ENCODE measurements around the gene COLGALT1. TPM values are rescaled to one million over a fixed set of nuclear protein-coding genes. Genes with fewer than 3 reads are reported as not detected.
A peak's percentile ranks its signal among the peaks of the same experiment; 100 is the strongest.
"Not testable (repeated sequence)": the region's sequence is repeated elsewhere in the genome, so short reads cannot be mapped to it uniquely, and the experiment has no call there.

The COLGALT1 gene
- polyA plus RNA-seq, 1 donor from 2014 or later = 11.5 TPM

DNA sequence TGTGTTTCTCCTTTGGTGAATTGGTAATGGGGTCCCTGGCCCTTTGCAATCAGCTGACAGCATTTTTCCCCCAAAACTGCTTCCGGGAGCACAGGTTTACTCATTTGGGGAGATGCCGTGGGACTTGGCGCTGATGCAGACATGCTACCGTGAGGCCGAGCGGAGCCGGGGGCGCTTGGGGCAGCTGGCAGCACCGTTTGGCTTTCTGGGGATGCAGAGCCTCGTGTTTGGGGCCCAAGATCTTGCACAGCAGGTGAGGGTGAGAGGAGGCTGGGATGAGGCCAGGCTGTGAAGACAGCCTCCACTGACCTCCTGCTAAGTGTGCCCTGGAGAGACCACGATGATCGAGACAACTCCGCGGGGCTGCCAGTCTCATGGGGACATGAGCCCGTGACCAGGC is 13.4 kb upstream of the COLGALT1 start:
- Mint-ChIP-seq H3K4me3 (peak overlapping the region in 1 of 4 donors; percentile 15), H3K27me3 (no peaks in the 10 kb centered on the region), H3K9me3 (no peaks in the 10 kb centered on the region), H3K27ac (no peak overlapping the region), H3K4me1 (peaks cover 19 to 22% (median 21%) of the 10 kb centered on the region in 3 donors), H3K36me3 (peaks cover 5% of the 10 kb centered on the region)

DNA sequence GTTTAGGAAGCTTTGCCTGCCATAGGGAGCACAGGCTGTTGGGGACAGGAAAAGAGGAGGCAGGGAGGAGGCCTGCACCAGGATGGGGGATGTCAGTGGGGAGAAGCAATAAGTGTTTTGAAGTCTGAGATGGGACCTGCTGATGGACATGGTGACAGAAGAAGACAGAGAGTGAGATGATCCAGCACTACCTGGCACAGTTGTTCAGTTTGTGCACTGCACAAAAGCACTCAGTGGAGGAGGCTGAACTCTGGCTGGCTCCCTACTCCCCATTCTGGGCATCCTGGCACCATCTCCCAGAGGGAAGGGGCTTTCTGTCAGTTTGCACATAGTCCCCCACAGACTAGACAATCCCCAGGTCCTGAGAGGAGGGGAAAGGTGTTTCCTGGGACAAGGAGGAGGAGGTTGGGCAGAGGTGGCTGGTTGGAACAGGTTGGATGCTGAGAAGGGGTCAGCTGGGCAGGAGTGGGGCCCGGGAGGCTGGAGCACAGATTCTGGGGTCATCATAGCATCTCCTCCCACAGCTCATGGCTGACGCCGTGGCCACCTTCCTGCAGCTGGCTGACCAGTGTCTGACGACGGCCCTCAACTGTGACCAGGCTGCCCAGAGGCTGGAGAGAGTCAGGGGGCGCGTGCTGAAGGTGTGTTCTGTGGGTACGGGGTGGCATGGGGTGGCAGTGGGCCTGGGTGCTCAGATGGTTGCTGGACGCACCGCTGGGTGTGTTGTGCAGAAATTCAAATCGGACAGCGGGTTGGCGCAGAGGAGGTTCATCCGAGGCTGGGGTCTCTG is 12.5 kb upstream of the COLGALT1 start:
- Mint-ChIP-seq H3K36me3 (peaks cover 5% of the 10 kb centered on the region), H3K4me1 (peaks cover 19% of the 10 kb centered on the region in 3 donors), H3K4me3 (peak overlapping the region in 1 of 4 donors; percentile 28), H3K27ac (peak overlapping the region in 2 of 3 donors; percentile 32 to 53), H3K9me3 (no peaks in the 10 kb centered on the region), H3K27me3 (no peaks in the 10 kb centered on the region)

GRCh38 chr19:17543986-17544385 is 11.5 kb upstream of the COLGALT1 start:
- Mint-ChIP-seq H3K36me3 (peaks cover 5% of the 10 kb centered on the region), H3K27me3 (no peaks in the 10 kb centered on the region), H3K9me3 (no peaks in the 10 kb centered on the region), H3K27ac (peak overlapping the region in 1 of 3 donors; percentile 64), H3K4me3 (no peak overlapping the region), H3K4me1 (peaks cover 11 to 15% (median 12%) of the 10 kb centered on the region in 3 donors)

DNA sequence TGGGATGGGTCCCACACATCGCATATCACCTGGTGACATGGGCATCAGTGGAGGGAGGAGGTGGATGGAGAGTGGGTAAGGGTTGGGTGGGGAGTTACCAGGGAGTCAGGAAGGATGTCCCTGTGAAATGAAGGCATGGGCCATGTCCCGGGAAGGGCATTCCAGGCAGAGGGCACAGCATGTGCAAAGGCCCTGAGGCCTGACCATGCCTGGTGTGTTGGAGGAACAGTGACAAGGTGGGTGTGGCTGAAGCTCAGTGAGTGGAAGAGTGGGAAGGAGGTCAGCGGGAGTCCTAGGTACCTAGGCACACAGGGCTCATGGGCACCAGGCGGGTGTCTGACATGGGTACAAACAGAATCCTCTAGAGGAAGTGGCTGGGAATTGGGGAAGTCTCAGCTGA is 11.0 kb upstream of the COLGALT1 start:
- Mint-ChIP-seq H3K27ac (peak overlapping the region in 2 of 3 donors; percentile 39 to 64), H3K36me3 (peaks cover 6% of the 10 kb centered on the region), H3K9me3 (no peaks in the 10 kb centered on the region), H3K27me3 (no peaks in the 10 kb centered on the region), H3K4me3 (no peak overlapping the region), H3K4me1 (peaks cover 11 to 16% (median 11%) of the 10 kb centered on the region in 3 donors)

GRCh38 chr19:17548145-17548544 is 7.3 kb upstream of the COLGALT1 start:
- H3K9me3 Mint-ChIP-seq = no peaks in the 10 kb centered on the region
- peaks cover 7% of the 10 kb centered on the region for H3K36me3 Mint-ChIP-seq
- H3K27me3 Mint-ChIP-seq = no peaks in the 10 kb centered on the region
- H3K27ac Mint-ChIP-seq = peak overlapping the region; percentile 25 to 45 (median 42)
- peaks cover 3 to 9% (median 6%) of the 10 kb centered on the region in 3 donors for H3K4me1 Mint-ChIP-seq
- peak overlapping the region in 1 of 4 donors; percentile 9 for H3K4me3 Mint-ChIP-seq

- Mint-ChIP-seq H3K4me1 (peaks cover under 1 to 4% (median 3%) of the 10 kb centered on the region in 3 donors), H3K27ac (peak overlapping the region in 2 of 3 donors; percentile 14 to 39), H3K4me3 (no peak overlapping the region), H3K36me3 (peaks cover 9% of the 10 kb centered on the region), H3K27me3 (no peaks in the 10 kb centered on the region), H3K9me3 (no peaks in the 10 kb centered on the region)
Observed at GRCh38 chr19:17549085-17549740, 6.2 kb upstream of the COLGALT1 start.

- H3K9me3 Mint-ChIP-seq = no peaks in the 10 kb centered on the region
- peak overlapping the region in 1 of 4 donors; percentile 17 for H3K4me3 Mint-ChIP-seq
- H3K36me3 Mint-ChIP-seq = peaks cover 9% of the 10 kb centered on the region
- peak overlapping the region in 1 of 3 donors; percentile 67 for H3K27ac Mint-ChIP-seq
- peaks cover 0 to 7% (median 3%) of the 10 kb centered on the region in 3 donors for H3K4me1 Mint-ChIP-seq
- no peaks in the 10 kb centered on the region for H3K27me3 Mint-ChIP-seq
Observed at GRCh38 chr19:17550076-17550667, 5.3 kb upstream of the COLGALT1 start.

DNA sequence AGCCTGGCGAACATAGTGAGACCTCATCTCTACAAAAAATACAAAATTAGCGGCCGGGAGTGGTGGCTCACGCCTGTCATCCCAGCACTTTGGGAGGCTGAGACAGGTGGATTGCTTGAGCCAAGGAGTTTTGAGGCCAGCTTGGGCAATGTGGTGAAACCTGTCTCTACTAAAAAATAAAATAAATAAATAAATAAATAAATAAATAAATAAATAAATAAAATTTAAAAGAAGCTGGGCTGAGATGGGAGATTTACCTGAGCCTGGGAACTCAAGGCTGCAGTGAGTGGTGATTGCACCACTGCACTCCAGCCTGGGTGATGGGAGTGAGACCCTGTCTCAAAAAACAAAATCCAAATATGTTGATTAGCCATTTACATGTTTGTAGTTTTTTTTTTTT is 2.7 kb upstream of the COLGALT1 start:
- H3K36me3 Mint-ChIP-seq, H3K4me3 Mint-ChIP-seq, H3K9me3 Mint-ChIP-seq, H3K27me3 Mint-ChIP-seq: not testable (repeated sequence)
- H3K4me1 Mint-ChIP-seq = peaks cover 0 to 13% (median 3%) of the 10 kb centered on the region in 3 donors
- peak overlapping the region in 1 of 3 donors; percentile 39 for H3K27ac Mint-ChIP-seq

GRCh38 chr19:17553256-17553655 is 2.2 kb upstream of the COLGALT1 start:
- Mint-ChIP-seq H3K36me3 (peaks cover 9% of the 10 kb centered on the region), H3K4me1 (peaks cover 0 to 13% (median 3%) of the 10 kb centered on the region in 3 donors), H3K27me3 (no peaks in the 10 kb centered on the region), H3K27ac (peak overlapping the region in 2 of 3 donors; percentile 46), H3K4me3 (peak overlapping the region in 1 of 4 donors; percentile 56), H3K9me3 (no peaks in the 10 kb centered on the region)

GRCh38 chr19:17554968-17555479 is 425 bp upstream of the COLGALT1 start:
- Mint-ChIP-seq H3K36me3 (peaks cover 7% of the 10 kb centered on the region), H3K4me3 (peak overlapping the region; percentile 54 to 80 (median 64)), H3K27ac (peak overlapping the region; percentile 61 to 93 (median 81)), H3K9me3 (no peaks in the 10 kb centered on the region), H3K27me3 (no peaks in the 10 kb centered on the region), H3K4me1 (peaks cover 2 to 12% (median 4%) of the 10 kb centered on the region in 3 donors)

DNA sequence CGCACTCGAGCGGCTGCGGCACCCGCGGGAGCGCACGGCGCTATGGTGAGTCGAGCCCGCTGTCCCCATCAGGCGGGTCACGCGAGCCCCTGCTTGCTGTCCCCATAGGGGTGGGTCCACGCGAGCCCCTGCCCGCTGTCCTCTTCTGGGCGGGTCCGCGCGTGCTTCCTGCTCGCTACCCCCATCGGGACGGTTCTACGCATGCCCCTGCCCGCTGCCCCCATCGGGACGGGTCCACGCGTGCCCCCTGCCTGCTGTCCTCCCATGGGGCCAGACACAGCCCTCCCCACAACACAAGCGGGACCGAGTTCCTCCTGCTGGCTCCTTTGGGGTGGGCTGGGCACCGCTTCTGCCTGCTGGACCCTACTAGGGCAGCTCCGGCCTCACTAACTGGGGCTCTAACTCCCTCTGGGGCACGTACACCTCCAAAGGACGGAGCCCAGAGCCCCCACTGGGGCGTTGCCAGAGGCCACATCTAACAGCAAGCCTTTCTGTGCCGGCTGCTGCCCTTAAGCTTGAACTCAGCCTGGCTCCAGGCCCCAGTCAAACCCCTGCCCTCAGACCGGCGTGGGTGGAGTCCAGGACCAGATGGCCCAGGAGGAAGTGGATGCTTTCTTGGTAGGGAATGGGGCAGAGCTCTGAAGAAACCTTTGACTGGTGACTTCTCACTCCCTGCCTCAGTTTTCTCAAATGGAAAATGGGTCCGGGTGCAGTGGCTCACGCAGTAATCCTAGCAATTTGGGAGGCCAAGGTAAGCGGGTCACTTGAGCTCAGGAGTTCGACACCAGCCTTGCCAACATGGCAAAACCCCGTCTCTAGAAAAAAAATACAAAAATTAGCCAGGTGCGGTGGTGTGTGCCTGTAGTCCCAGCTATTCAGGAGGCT is 722 bp downstream of the COLGALT1 start:
- peaks cover 9% of the 10 kb centered on the region for H3K36me3 Mint-ChIP-seq
- peak overlapping the region in 2 of 3 donors; percentile 76 to 80 for H3K27ac Mint-ChIP-seq
- H3K9me3 Mint-ChIP-seq = no peaks in the 10 kb centered on the region
- H3K4me3 Mint-ChIP-seq = peak overlapping the region; percentile 54 to 95 (median 90)
- peaks cover 4 to 16% (median 6%) of the 10 kb centered on the region in 3 donors for H3K4me1 Mint-ChIP-seq
- H3K27me3 Mint-ChIP-seq = no peaks in the 10 kb centered on the region

DNA sequence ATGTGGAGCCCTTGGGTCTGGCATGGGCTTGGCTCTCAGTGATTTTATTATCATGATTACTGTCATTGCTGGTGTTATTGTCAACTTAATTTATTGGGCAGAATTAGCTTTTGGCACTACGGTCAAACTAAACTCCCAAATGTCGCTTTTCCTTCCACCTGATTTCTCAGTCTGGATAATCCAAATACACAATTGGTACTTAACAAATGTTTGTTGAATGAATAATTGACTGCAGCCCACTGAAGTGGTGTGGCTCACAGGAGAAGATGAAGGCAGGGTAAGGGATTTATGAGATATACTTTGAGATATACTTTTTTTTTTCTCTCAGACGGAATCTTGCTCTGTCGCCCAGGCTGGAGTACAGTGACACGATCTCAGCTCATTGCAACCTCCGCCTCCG is 1.5 kb downstream of the COLGALT1 start:
- peak overlapping the region in 3 of 4 donors; percentile 52 to 85 (median 54) for H3K4me3 Mint-ChIP-seq
- no peaks in the 10 kb centered on the region for H3K27me3 Mint-ChIP-seq
- peaks cover 4 to 16% (median 6%) of the 10 kb centered on the region in 3 donors for H3K4me1 Mint-ChIP-seq
- peaks cover 5% of the 10 kb centered on the region for H3K36me3 Mint-ChIP-seq
- H3K27ac Mint-ChIP-seq = peak overlapping the region in 1 of 3 donors; percentile 76
- no peaks in the 10 kb centered on the region for H3K9me3 Mint-ChIP-seq

GRCh38 chr19:17557466-17557865 is 2.0 kb downstream of the COLGALT1 start:
- H3K9me3 Mint-ChIP-seq = no peaks in the 10 kb centered on the region
- peak overlapping the region in 3 of 4 donors; percentile 45 to 54 (median 54) for H3K4me3 Mint-ChIP-seq
- H3K36me3 Mint-ChIP-seq = peaks cover 5% of the 10 kb centered on the region
- peaks cover 4 to 16% (median 6%) of the 10 kb centered on the region in 3 donors for H3K4me1 Mint-ChIP-seq
- peak overlapping the region in 1 of 3 donors; percentile 76 for H3K27ac Mint-ChIP-seq
- no peaks in the 10 kb centered on the region for H3K27me3 Mint-ChIP-seq

DNA sequence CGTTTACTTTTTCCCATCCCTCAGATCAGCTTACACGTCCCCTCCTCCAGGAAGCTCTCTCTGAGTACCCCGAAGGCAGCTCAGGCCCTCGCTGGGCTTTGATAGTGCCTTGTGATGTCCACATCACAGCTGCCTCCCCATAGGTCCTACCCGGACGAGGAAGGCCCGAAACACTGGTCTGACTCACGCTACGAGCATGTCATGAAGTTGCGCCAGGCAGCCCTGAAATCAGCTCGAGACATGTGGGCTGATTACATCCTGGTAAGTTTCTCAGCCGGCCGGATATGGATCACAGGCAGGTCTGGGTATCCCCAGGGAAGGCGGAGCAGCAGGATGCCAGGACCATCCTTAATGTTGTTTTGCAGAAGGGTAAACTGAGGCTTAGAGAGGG is 4.8 kb downstream of the COLGALT1 start:
- H3K9me3 Mint-ChIP-seq = no peaks in the 10 kb centered on the region
- peak overlapping the region in 1 of 4 donors; percentile 77 for H3K4me3 Mint-ChIP-seq
- H3K36me3 Mint-ChIP-seq = peaks cover 2% of the 10 kb centered on the region
- H3K27ac Mint-ChIP-seq = no peak overlapping the region
- H3K27me3 Mint-ChIP-seq = no peaks in the 10 kb centered on the region
- peaks cover 4 to 13% (median 6%) of the 10 kb centered on the region in 3 donors for H3K4me1 Mint-ChIP-seq
